Hematopoietic multipotent progenitor cell treated with erythropoietin and hydrocortisone succinate and interleukin-3 and kit ligand, for 15 days (in vitro differentiated cells): ENCODE data around the gene NAV2.
A peak's percentile ranks its signal among the peaks of the same experiment; 100 is the strongest.

ENCODE experiments used
- DNase-seq: peaks from one replicate; pipeline ENCODE4 v3.0.0-alpha.2; 2015; ENCODE audit warnings: low spot score

The NAV2 gene

DNA sequence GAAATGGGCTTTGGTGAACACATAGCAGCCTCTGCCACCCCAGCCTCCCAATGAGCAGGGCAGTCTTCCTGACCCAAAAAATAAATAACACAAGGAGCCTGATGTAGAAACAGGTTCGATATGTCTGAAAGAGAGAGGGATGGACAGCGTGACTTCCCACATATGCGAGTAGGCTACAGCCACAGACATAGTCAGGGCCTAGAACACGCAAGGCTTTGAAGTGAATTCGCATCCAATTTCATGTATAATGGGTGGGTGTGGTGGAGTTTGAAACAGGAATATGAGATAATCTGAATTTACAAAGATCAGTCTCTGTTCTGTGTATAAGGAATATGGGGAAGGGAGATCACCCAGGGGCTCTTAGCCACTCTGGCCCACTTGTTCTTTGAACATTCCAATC lies 373.3 kb downstream of the NAV2 start:
- no peak for DNase-seq

GRCh38 chr11:20087118-20087521 lies 374.5 kb downstream of the NAV2 start:
- DNase-seq, result no peak

DNA sequence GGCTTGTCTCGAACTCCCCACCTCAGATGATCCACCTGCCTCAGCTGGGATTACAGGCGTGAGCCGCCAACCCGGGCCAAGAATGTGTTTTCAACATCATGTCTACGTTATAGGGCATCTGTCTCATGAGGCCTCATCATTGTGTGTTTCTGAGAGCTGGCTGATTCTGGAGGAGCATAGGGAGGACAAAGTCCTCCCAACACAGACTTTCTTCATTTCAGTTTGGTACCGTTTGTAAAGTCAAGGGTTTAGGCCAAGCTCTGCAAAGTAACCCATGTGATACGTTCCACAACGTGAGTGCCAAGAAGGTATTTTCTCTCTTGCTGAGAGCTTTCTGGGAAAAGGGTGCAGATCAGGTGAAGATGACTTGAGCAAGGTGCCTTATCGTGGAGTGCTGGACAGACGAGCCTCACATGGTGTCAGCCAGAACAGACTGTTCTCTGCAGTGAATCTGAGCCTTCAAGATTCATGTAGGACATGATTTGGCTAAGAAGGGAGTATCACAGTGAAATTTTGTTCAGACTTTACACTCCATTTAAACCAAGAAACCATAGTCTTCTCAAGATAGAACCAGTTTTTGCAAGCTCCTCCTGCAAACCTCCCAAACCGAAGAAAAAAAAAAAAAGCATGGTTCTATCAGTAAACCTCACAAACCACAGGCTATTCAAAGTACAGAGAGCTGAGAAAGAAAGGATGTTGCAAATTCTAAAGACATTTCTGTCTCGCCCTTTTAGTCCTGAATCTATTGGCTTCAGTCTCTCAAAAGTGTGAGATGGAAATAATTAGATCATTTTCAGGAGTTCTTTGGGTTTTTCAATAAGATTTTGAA lies 376.0 kb downstream of the NAV2 start:
- no peak for DNase-seq

GRCh38 chr11:20089367-20089766 lies 376.7 kb downstream of the NAV2 start:
- DNase-seq, result no peak

DNA sequence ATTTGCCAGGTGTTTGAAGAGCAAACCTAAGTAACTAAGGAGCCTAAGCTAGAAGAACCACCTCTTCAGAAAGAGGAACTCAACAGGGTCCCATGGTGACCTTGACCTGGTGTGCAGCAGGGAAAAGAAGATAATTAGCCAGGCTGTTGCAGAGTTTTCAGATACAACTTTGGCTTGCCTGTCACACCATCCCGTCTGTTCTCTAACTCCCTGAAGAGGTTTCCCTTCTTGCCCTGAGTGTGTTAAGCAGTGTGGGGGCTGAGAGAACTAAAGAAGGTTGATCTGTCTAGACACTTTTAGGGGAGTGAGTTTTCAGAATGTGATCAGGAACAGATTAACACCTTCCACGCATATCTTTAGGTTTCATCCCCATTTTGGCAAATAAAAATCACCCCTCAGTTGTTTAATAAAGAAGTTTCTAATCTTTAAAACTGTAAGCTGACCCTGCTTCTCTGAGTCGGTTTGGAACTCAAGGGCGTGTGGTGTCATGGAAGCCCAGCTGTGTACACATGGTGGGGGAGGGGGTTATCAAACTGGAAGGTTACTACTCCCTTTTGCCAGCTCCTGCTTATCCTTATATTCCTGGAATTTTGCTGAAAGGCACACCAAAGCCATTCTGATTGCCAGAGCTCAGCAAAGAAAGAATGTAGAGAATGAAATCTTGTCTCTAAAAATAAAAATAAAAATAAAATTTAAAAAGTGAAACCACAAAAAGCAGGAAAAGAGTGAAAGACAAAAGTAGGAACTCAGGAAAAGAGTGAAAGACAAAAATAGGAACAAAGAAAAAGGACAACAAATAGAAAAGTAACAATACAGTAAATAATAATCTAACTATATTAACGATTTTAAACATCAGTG lies 377.4 kb downstream of the NAV2 start:
- no peak for DNase-seq

DNA sequence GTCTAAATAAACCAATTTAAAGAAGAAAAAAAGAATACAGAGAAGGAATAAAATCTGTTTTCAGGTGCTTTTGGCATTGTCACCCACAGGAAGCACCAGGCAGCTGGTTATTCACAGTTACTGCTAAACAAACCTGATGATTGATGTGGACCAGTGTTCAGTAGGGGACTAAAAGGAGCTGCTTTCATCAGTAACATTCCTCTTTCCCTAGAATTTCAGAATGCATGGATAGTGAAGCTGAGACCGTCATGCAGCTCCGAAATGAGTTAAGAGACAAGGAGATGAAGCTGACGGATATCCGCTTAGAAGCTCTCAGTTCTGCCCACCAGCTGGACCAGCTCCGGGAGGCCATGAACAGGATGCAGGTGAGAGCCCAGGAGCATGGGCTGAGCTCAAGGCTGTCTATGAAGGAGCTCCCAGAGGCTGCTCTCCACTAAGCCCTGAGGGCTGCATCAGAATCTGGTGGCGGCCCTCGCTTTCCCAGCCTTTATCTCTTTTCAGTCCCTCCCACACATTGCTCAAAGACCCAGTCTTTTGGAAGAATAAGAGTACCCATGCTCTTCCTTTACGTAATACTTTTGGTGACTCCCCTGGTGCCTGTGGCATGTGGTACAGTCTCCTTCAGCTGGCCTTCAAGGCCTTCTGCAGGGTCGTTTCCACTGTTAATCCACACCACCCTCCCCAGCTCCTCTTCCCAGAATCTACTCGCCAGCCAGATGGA lies 378.2 kb downstream of the NAV2 start:
- DNase-seq, result no peak

DNA sequence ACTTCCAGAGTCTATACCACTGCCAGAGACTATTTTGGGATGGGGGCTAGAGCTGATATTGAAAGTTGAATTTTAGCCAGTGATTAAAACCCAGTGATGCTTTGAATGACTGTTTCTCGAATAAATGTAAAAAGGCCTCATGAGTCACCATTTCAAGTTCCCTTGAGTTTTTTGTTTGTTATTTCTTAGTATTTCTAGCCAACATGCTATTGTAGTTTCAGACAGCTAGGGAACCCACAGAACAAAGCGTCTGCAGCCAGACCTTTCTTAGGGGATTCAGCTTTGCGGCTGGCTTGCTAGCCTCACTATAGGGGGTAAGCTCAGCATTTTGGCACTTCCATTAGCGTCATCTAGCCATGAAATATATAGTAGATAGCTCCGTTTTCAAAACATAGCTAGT lies 381.1 kb downstream of the NAV2 start:
- no peak for DNase-seq

GRCh38 chr11:20095189-20095588 lies 382.6 kb downstream of the NAV2 start:
- no peak for DNase-seq

DNA sequence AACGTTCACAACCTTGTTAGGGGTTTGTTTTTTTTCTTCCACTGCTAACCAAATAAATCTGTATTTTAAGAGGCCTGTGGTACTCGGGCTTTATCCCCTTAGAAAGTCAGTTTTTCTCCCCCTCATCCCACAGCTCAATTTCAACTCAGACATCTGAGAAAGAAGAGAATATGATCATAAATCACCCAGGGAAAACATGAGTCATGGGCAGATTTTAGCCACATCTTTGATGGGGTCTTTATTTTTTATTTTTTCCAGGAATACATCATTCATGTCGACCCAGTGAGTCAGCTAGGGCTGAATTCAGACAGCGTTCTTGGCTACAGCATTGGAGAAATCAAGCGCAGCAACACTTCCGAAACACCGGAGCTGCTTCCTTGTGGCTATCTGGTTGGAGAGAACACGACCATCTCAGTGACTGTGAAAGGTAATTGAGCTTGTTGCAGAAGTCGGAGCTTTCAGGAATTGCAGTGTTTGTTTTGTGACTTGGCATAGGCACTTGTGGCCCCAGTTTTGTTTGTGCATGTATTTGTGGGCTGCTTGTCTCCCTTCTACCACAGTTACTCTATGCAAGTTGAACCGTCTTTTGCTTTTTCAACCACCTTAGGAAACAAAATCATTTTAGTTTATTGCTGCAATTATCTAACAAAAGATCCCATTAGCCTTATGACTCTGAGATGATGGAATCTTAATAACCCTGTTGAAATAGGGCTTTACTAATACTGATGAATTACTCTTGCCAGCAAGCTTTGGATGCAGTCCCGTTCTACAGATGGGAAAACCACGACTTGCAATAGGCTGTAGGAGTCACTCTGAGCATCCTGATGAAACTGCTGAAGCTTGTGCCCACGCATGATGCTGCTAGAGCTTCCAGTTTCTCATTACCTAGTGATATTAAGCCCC lies 384.9 kb downstream of the NAV2 start:
- no peak for DNase-seq

- no peak for DNase-seq
Observed at GRCh38 chr11:20099527-20099926, 386.9 kb downstream of the NAV2 start.

GRCh38 chr11:20102397-20102796 lies 389.8 kb downstream of the NAV2 start:
- DNase-seq, result peak; percentile 70

GRCh38 chr11:20103281-20103680 lies 390.6 kb downstream of the NAV2 start:
- no peak for DNase-seq

DNA sequence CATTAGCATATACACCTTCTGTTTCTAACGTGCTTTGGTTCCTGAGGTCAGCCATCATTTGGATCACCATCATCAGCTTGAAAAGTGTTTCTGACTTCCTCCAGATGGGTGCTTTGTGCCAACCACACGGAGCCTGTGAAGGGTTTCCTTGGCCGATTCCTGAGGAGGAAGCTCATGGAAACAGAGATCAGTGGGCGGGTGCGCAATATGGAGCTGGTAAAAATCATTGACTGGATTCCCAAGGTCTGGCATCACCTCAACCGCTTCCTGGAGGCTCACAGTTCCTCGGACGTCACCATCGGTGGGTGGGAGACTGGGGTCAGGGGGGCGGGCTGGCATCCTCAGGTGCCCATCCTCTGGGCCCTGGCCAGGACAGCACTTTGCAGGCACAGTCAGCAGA lies 392.8 kb downstream of the NAV2 start:
- DNase-seq, result no peak

GRCh38 chr11:20109731-20110445 lies 397.3 kb downstream of the NAV2 start:
- DNase-seq, result no peak

GRCh38 chr11:20110908-20111669 lies 398.5 kb downstream of the NAV2 start:
- peak; percentile 73 for DNase-seq

- DNase-seq, result no peak
Observed at GRCh38 chr11:20111871-20112270, 399.2 kb downstream of the NAV2 start.

GRCh38 chr11:20112291-20113148 lies 399.9 kb downstream of the NAV2 start:
- peak; percentile 76 for DNase-seq

GRCh38 chr11:20113149-20113438 lies 400.5 kb downstream of the NAV2 start:
- DNase-seq, result no peak

DNA sequence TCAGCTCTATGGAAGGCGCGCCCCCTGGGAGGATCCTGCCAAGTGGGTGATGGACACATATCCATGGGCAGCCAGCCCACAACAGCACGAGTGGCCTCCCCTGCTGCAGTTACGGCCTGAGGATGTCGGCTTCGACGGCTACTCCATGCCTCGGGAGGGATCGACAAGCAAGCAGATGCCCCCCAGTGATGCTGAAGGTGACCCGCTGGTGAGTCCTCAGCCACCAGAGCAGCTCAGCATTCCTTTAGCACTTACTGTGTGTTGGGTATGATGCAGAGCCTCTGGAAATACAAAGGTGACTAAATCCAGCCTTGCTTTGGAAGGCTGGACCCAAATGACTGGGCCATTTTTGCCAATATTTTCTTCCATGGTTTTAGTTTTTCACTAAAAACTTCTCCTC lies 402.0 kb downstream of the NAV2 start:
- DNase-seq, result no peak
